Neutrophil (primary cell): ENCODE data around the gene ASB10.

Experiments
- H3K27ac ChIP-seq: fragments of 200-600 bp; sonication (generic); 2 replicates; pipeline ENCODE4 v1.5.1; 2016; ENCODE audit warnings: mild to moderate bottlenecking, moderate library complexity
- H3K27me3 ChIP-seq: fragments of 200-600 bp; sonication (generic); 2 replicates; pipeline ENCODE4 v1.6.0; 2016; ENCODE audit warnings: mild to moderate bottlenecking
- H3K36me3 ChIP-seq: fragments of 200-600 bp; sonication (generic); 2 replicates; pipeline ENCODE4 v1.5.1; 2017
- H3K4me1 ChIP-seq, 2 experiments: fragments of 200-600 bp in 1 of 2; sonication (generic) in 1 of 2; 1 replicate in 1 of 2; 2 replicates in 1 of 2; pipeline versions ENCODE4 v1.5.1 to v1.6.1; 2013 to 2016; ENCODE audit warnings: low read depth in 1 of 2, low read length in 1 of 2, mild to moderate bottlenecking in 1 of 2, moderate library complexity in 1 of 2; ENCODE audit not compliant: control insufficient read depth in 1 of 2, insufficient read depth in 1 of 2
- H3K4me3 ChIP-seq, 2 experiments: fragments of 200-600 bp in 1 of 2; sonication (generic) in 1 of 2; 1 replicate in 1 of 2; 2 replicates in 1 of 2; pipeline ENCODE4 v1.5.1; 2013 to 2016; ENCODE audit warnings: low read depth in 1 of 2, low read length in 1 of 2, mild to moderate bottlenecking in 1 of 2, moderate library complexity in 1 of 2
- H3K9me3 ChIP-seq: fragments of 200-600 bp; sonication (generic); 2 replicates; pipeline ENCODE4 v1.5.1; 2016
- CTCF ChIP-seq: fragments of 200-600 bp; sonication (generic); IDR thresholded peaks from 2 replicates; pipeline ENCODE4 v1.5.1; 2016; ENCODE audit warnings: antibody characterized with exemption

ASB10 gene

GRCh38 chr7:151175793-151176311, 11.2 kb downstream of the ASB10 start:
- Histone ChIP-seq H3K9me3 (no peaks in the 10 kb centered on the region), H3K27me3 (peaks cover 89% of the 10 kb centered on the region), H3K4me3 (no peak overlapping the region), H3K4me1 (no peaks in the 10 kb centered on the region), H3K27ac (no peak overlapping the region), H3K36me3 (no peaks in the 10 kb centered on the region)
- no peak for TF ChIP-seq CTCF

- H3K27me3 ChIP-seq = peaks cover 95% of the 10 kb centered on the region
- no peak overlapping the region for H3K27ac ChIP-seq
- H3K9me3 ChIP-seq = no peaks in the 10 kb centered on the region
- no peaks in the 10 kb centered on the region for H3K36me3 ChIP-seq
- TF ChIP-seq CTCF = no peak
- no peak overlapping the region for H3K4me3 ChIP-seq
- H3K4me1 ChIP-seq = no peaks in the 10 kb centered on the region
Observed at GRCh38 chr7:151175047-151175792, 11.8 kb downstream of the ASB10 start.

GRCh38 chr7:151174246-151175046, 12.6 kb downstream of the ASB10 start:
- no peak overlapping the region for H3K4me3 ChIP-seq
- H3K27ac ChIP-seq = no peak overlapping the region
- no peaks in the 10 kb centered on the region for H3K4me1 ChIP-seq
- H3K27me3 ChIP-seq = peaks cover 99% of the 10 kb centered on the region
- no peaks in the 10 kb centered on the region for H3K9me3 ChIP-seq
- no peak for TF ChIP-seq CTCF
- no peaks in the 10 kb centered on the region for H3K36me3 ChIP-seq

GRCh38 chr7:151173386-151174245, 13.4 kb downstream of the ASB10 start:
- no peaks in the 10 kb centered on the region for H3K9me3 ChIP-seq
- TF ChIP-seq CTCF = no peak
- H3K27ac ChIP-seq = no peak overlapping the region
- no peaks in the 10 kb centered on the region for H3K36me3 ChIP-seq
- peaks cover 99% of the 10 kb centered on the region for H3K27me3 ChIP-seq
- H3K4me1 ChIP-seq = no peaks in the 10 kb centered on the region
- H3K4me3 ChIP-seq = no peak overlapping the region
